CD4-positive, CD25-positive, alpha-beta regulatory T cell (primary cell): ENCODE data around the gene CD53. TPM values are rescaled to one million over a fixed set of nuclear protein-coding genes. Genes with fewer than 3 reads are reported as not detected.
A peak's percentile ranks its signal among the peaks of the same experiment; 100 is the strongest.
"Not testable (repeated sequence)": the region's sequence is repeated elsewhere in the genome, so short reads cannot be mapped to it uniquely, and the experiment has no call there.

Experiments
- ATAC-seq, 2 donors: fragments of 150-1000 bp; cut with Tn5 transposase; one replicate each; pipeline ENCODE4 v1.10.0; 2021; ENCODE audit warnings: low read depth in 2 of 2, moderate number of reproducible peaks in 2 of 2, moderate library complexity in 1 of 2
- DNase-seq, 3 donors: peaks; one replicate each; pipeline versions ENCODE4 v3.0.0 to v3.0.0-alpha.2; 2012 to 2022; ENCODE audit warnings: mixed read lengths in 1 of 3
- H3K27ac ChIP-seq: one replicate; pipeline ENCODE4 v1.7.0; 2013; ENCODE audit warnings: mild to moderate bottlenecking, low read length; ENCODE audit not compliant: insufficient read depth, poor library complexity, severe bottlenecking
- H3K27me3 ChIP-seq: one replicate; pipeline ENCODE4 v1.7.0; 2013; ENCODE audit warnings: low read length; ENCODE audit not compliant: control insufficient read depth, insufficient read depth
- H3K36me3 ChIP-seq: one replicate; pipeline ENCODE4 v1.7.0; 2013; ENCODE audit warnings: mild to moderate bottlenecking, low read length, moderate library complexity; ENCODE audit not compliant: control insufficient read depth, insufficient read depth
- H3K4me1 ChIP-seq: 2 replicates; pipeline ENCODE4 v1.7.0; 2013; ENCODE audit warnings: mild to moderate bottlenecking, low read length; ENCODE audit not compliant: insufficient read depth, control insufficient read depth, poor library complexity, severe bottlenecking
- H3K4me3 ChIP-seq: one replicate; pipeline ENCODE4 v1.7.0; 2013; ENCODE audit warnings: low read depth, mild to moderate bottlenecking, low read length, moderate library complexity
- H3K9me3 ChIP-seq, 2 experiments: 1 replicate in 1 of 2; 2 replicates in 1 of 2; pipeline ENCODE4 v1.7.0; 2013; ENCODE audit warnings: low read length in 2 of 2, mild to moderate bottlenecking in 1 of 2, moderate library complexity in 1 of 2; ENCODE audit not compliant: control insufficient read depth in 2 of 2
- H3K27ac Mint-ChIP-seq, 3 donors: one replicate each; pipeline ENCODE4 v1.8.0; 2020 to 2022; ENCODE audit warnings: mild to moderate bottlenecking in 3 of 3, mixed read lengths in 3 of 3, moderate library complexity in 2 of 3
- H3K27me3 Mint-ChIP-seq: one replicate; pipeline ENCODE4 v1.8.0; 2022; ENCODE audit warnings: mild to moderate bottlenecking, mixed read lengths
- H3K36me3 Mint-ChIP-seq: one replicate; pipeline ENCODE4 v1.8.0; 2020; ENCODE audit warnings: mixed read lengths
- H3K4me1 Mint-ChIP-seq, 4 donors: one replicate each; pipeline ENCODE4 v1.8.0; 2020 to 2022; ENCODE audit warnings: mixed read lengths in 4 of 4, mild to moderate bottlenecking in 1 of 4
- H3K4me3 Mint-ChIP-seq, 4 donors: one replicate each; pipeline ENCODE4 v1.8.0; 2020 to 2022; ENCODE audit warnings: mild to moderate bottlenecking in 4 of 4, mixed read lengths in 4 of 4, moderate library complexity in 3 of 4
- H3K9me3 Mint-ChIP-seq, 7 donors: one replicate each; pipeline ENCODE4 v1.8.0; 2020 to 2022; ENCODE audit warnings: mixed read lengths in 7 of 7, mild to moderate bottlenecking in 3 of 7, moderate library complexity in 2 of 7
- polyA plus RNA-seq, 4 donors: library from polyadenylated mRNA; unstranded; fragments of 300-500 nt; fragmentation: Illumina TruSeq; gene quantifications; one replicate each; pipeline ENCODE4 v1.2.3, GENCODE V29; 2021
- total RNA-seq: library from RNA; stranded (reverse); gene quantifications from one replicate; pipeline ENCODE4 v1.2.3, GENCODE V29; 2022

The CD53 gene
- 397 TPM for total RNA-seq
- polyA plus RNA-seq: 1,000 to 10,000 TPM; 1,052 to 1,251 (median 1,177) TPM

- DNase-seq (peak; percentile 58 to 90 (median 75)), ATAC-seq (peak; percentile 52 to 54)
- Mint-ChIP-seq H3K4me3 (peak within 1 kb of the TSS; percentile 93 to 99 (median 97)), H3K4me1 (peaks cover 6 to 58% (median 46%) of the 10 kb centered on the region in 4 donors), H3K27me3 (no peaks in the 10 kb centered on the region), H3K27ac (peak within 1 kb of the TSS; percentile 95 to 99 (median 97)), H3K9me3 (peaks cover 0 to under 1% (median 0%) of the 10 kb centered on the region in 7 donors), H3K36me3 (peaks cover 24% of the 10 kb centered on the region)
- Histone ChIP-seq H3K4me3 (peak within 1 kb of the TSS; percentile 99), H3K9me3 (peaks cover 0 to 2% of the 10 kb centered on the region in 2 experiments), H3K4me1 (peaks cover 50% of the 10 kb centered on the region), H3K27me3 (no peaks in the 10 kb centered on the region), H3K36me3 (peaks cover 3% of the 10 kb centered on the region), H3K27ac (peak within 1 kb of the TSS; percentile 96)
Observed at GRCh38 chr1:110872745-110873720, at the start of gene CD53. Gene CD53 (plus strand): TSS chr1:110873148. CDS start chr1:110891409, 18,261 bp downstream.

GRCh38 chr1:110824192-110824591, 48.8 kb upstream of the CD53 start:
- peaks cover 0 to 17% (median 13%) of the 10 kb centered on the region in 4 donors for H3K4me1 Mint-ChIP-seq
- DNase-seq: no peak
- ATAC-seq: no peak
- H3K4me3 Mint-ChIP-seq: no peak overlapping the region
- H3K9me3 Mint-ChIP-seq: peaks cover 0 to 7% (median 3%) of the 10 kb centered on the region in 7 donors
- no peaks in the 10 kb centered on the region for H3K9me3 ChIP-seq
- H3K4me3 ChIP-seq: no peak overlapping the region
- no peaks in the 10 kb centered on the region for H3K4me1 ChIP-seq
- no peak overlapping the region for H3K27ac ChIP-seq
- no peaks in the 10 kb centered on the region for H3K36me3 Mint-ChIP-seq
- peaks cover 27% of the 10 kb centered on the region for H3K27me3 Mint-ChIP-seq
- H3K27me3 ChIP-seq: peaks cover 7% of the 10 kb centered on the region
- no peaks in the 10 kb centered on the region for H3K36me3 ChIP-seq
- H3K27ac Mint-ChIP-seq: no peak overlapping the region

GRCh38 chr1:110829955-110830553, 42.9 kb upstream of the CD53 start:
- H3K9me3 ChIP-seq: no peaks in the 10 kb centered on the region

GRCh38 chr1:110833779-110834178, 39.2 kb upstream of the CD53 start:
- not testable (repeated sequence) for H3K36me3 ChIP-seq, DNase-seq, H3K9me3 Mint-ChIP-seq, H3K27ac ChIP-seq, H3K4me3 ChIP-seq, H3K4me1 ChIP-seq, ATAC-seq, H3K4me3 Mint-ChIP-seq, H3K9me3 ChIP-seq, H3K27ac Mint-ChIP-seq, H3K36me3 Mint-ChIP-seq
- H3K4me1 Mint-ChIP-seq: peaks cover 6 to 11% (median 8%) of the 10 kb centered on the region in 4 donors
- peaks cover 48% of the 10 kb centered on the region for H3K27me3 Mint-ChIP-seq
- H3K27me3 ChIP-seq: peaks cover 12% of the 10 kb centered on the region

More at GRCh38 chr1:110829955-110830553, 42.9 kb upstream of the CD53 start:
- no peaks in the 10 kb centered on the region for H3K36me3 Mint-ChIP-seq
- no peak overlapping the region for H3K27ac Mint-ChIP-seq
- peaks cover 6 to 23% (median 17%) of the 10 kb centered on the region in 4 donors for H3K4me1 Mint-ChIP-seq
- Histone ChIP-seq H3K36me3 (no peaks in the 10 kb centered on the region), H3K4me3 (no peak overlapping the region), H3K27ac (no peak overlapping the region), H3K27me3 (peaks cover 10% of the 10 kb centered on the region), H3K4me1 (peaks cover 5% of the 10 kb centered on the region)
- peaks cover 0 to 2% (median 0%) of the 10 kb centered on the region in 7 donors for H3K9me3 Mint-ChIP-seq
- H3K27me3 Mint-ChIP-seq: peaks cover 37% of the 10 kb centered on the region
- DNase-seq (peak; percentile 18 to 73 (median 62)), ATAC-seq (peak; percentile 72 to 78)
- H3K4me3 Mint-ChIP-seq: no peak overlapping the region

- Mint-ChIP-seq H3K4me3 (no peak overlapping the region), H3K27ac (no peak overlapping the region), H3K36me3 (no peaks in the 10 kb centered on the region), H3K4me1 (peaks cover 0 to 9% (median 0%) of the 10 kb centered on the region in 4 donors), H3K27me3 (peaks cover 14% of the 10 kb centered on the region), H3K9me3 (peaks cover 0 to 5% (median 0%) of the 10 kb centered on the region in 7 donors)
- Histone ChIP-seq H3K9me3 (peaks cover 0 to 2% of the 10 kb centered on the region in 2 experiments), H3K4me1 (no peaks in the 10 kb centered on the region), H3K36me3 (no peaks in the 10 kb centered on the region), H3K27ac (no peak overlapping the region), H3K4me3 (no peak overlapping the region), H3K27me3 (peaks cover 4% of the 10 kb centered on the region)
- DNase-seq: no peak
- no peak for ATAC-seq
Observed at GRCh38 chr1:110846861-110847260, 26.1 kb upstream of the CD53 start.

- Mint-ChIP-seq H3K27ac (no peak overlapping the region), H3K27me3 (no peaks in the 10 kb centered on the region), H3K4me1 (peaks cover 0 to 3% (median 0%) of the 10 kb centered on the region in 4 donors), H3K9me3 (no peaks in the 10 kb centered on the region), H3K36me3 (no peaks in the 10 kb centered on the region), H3K4me3 (no peak overlapping the region)
- ATAC-seq: no peak
- Histone ChIP-seq H3K9me3 (no peaks in the 10 kb centered on the region), H3K4me1 (no peaks in the 10 kb centered on the region), H3K36me3 (no peaks in the 10 kb centered on the region), H3K4me3 (no peak overlapping the region), H3K27ac (no peak overlapping the region), H3K27me3 (peaks cover 9% of the 10 kb centered on the region)
- no peak for DNase-seq
Observed at GRCh38 chr1:110850145-110850544, 22.8 kb upstream of the CD53 start.

GRCh38 chr1:110850627-110851026, 22.3 kb upstream of the CD53 start:
- Histone ChIP-seq H3K27ac (no peak overlapping the region), H3K9me3 (no peaks in the 10 kb centered on the region), H3K4me3 (no peak overlapping the region), H3K4me1 (no peaks in the 10 kb centered on the region), H3K36me3 (no peaks in the 10 kb centered on the region), H3K27me3 (peaks cover 9% of the 10 kb centered on the region)
- H3K36me3 Mint-ChIP-seq: no peaks in the 10 kb centered on the region
- DNase-seq: no peak
- H3K27ac Mint-ChIP-seq: no peak overlapping the region
- H3K27me3 Mint-ChIP-seq: no peaks in the 10 kb centered on the region
- no peak overlapping the region for H3K4me3 Mint-ChIP-seq
- ATAC-seq: no peak
- no peaks in the 10 kb centered on the region for H3K9me3 Mint-ChIP-seq
- H3K4me1 Mint-ChIP-seq: peaks cover 0 to 3% (median under 1%) of the 10 kb centered on the region in 4 donors
